ENCODE measurements around the gene SOCS7. TPM values are rescaled to one million over a fixed set of nuclear protein-coding genes. Genes with fewer than 3 reads are reported as not detected.

SOCS7 gene
- total RNA-seq, 1 donor from 2014 or later = 17.8 TPM

DNA sequence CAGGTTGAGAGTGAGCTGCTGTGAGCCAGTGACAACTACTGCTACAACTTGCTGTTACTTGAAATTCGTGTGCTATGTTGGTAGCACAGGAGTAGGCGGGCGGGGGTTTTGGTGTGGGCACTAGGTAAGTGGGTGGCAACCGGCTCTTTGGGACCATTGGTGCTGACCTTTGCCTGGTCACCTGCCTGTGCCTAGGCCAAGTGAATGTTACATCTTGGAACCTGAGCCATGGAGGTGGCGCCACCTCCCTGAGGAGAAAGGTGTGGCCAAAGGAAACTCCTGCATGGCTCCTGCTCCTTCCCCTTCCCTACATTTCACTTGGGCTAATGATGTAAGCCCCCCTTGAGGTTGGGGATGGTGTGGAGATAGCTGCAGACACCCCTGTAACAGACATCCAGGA lies 51.3 kb downstream of the SOCS7 start:
- H3K4me3 Mint-ChIP-seq = no peak overlapping the region
- H3K36me3 Mint-ChIP-seq = peaks cover 22% of the 10 kb centered on the region
- no peak overlapping the region for H3K27ac ChIP-seq
- no peak for TF ChIP-seq EZH2 (IDR thresholded peaks at IDR 0.05)
- TF ChIP-seq, protein P1, sequence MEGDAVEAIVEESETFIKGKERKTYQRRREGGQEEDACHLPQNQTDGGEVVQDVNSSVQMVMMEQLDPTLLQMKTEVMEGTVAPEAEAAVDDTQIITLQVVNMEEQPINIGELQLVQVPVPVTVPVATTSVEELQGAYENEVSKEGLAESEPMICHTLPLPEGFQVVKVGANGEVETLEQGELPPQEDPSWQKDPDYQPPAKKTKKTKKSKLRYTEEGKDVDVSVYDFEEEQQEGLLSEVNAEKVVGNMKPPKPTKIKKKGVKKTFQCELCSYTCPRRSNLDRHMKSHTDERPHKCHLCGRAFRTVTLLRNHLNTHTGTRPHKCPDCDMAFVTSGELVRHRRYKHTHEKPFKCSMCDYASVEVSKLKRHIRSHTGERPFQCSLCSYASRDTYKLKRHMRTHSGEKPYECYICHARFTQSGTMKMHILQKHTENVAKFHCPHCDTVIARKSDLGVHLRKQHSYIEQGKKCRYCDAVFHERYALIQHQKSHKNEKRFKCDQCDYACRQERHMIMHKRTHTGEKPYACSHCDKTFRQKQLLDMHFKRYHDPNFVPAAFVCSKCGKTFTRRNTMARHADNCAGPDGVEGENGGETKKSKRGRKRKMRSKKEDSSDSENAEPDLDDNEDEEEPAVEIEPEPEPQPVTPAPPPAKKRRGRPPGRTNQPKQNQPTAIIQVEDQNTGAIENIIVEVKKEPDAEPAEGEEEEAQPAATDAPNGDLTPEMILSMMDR (IDR thresholded peaks at IDR 0.05) = peak; percentile 17
- H3K36me3 ChIP-seq = no peaks in the 10 kb centered on the region
- no peak overlapping the region for H2AFZ ChIP-seq (replicated peaks)
- peaks cover 4% of the 10 kb centered on the region for H3K27me3 Mint-ChIP-seq (ENCODE audit: insufficient read depth, low read depth)
- peaks cover 4% of the 10 kb centered on the region for H3K4me1 Mint-ChIP-seq
- H3K27me3 ChIP-seq = no peaks in the 10 kb centered on the region
- H3K4me1 ChIP-seq = peaks cover 6% of the 10 kb centered on the region
- peaks cover 6% of the 10 kb centered on the region for H4K20me1 ChIP-seq (ENCODE audit: low read depth)
- H3K9me3 ChIP-seq (ENCODE audit: low read depth) = no peaks in the 10 kb centered on the region
- H3K79me2 ChIP-seq (ENCODE audit: low read depth) = no peaks in the 10 kb centered on the region
- H3K4me2 ChIP-seq = no peak overlapping the region
- H3K27ac Mint-ChIP-seq = no peak overlapping the region
- H3F3A ChIP-seq (ENCODE audit: low read depth) = peaks cover 10% of the 10 kb centered on the region
- no peaks in the 10 kb centered on the region for H3K9me3 Mint-ChIP-seq
- DNase-seq (ENCODE audit: low spot score) = no peak
- no peak overlapping the region for H3K4me3 ChIP-seq
- no peak overlapping the region for H3K9ac ChIP-seq

GRCh38 chr17:38403491-38403890 lies 51.8 kb downstream of the SOCS7 start:
- Mint-ChIP-seq H3K9me3 (no peaks in the 10 kb centered on the region), H3K27me3 (ENCODE audit: insufficient read depth, low read depth) (peaks cover 4% of the 10 kb centered on the region), H3K36me3 (peaks cover 22% of the 10 kb centered on the region), H3K27ac (no peak overlapping the region), H3K4me3 (no peak overlapping the region), H3K4me1 (peaks cover 4% of the 10 kb centered on the region)
- Histone ChIP-seq H3K36me3 (no peaks in the 10 kb centered on the region), H3K9ac (no peak overlapping the region), H3K4me3 (no peak overlapping the region), H4K20me1 (ENCODE audit: low read depth) (peaks cover 6% of the 10 kb centered on the region), H3K4me1 (peaks cover 6% of the 10 kb centered on the region), H3F3A (ENCODE audit: low read depth) (peaks cover 10% of the 10 kb centered on the region), H3K79me2 (ENCODE audit: low read depth) (no peaks in the 10 kb centered on the region), H3K27ac (no peak overlapping the region), H2AFZ (replicated peaks) (no peak overlapping the region), H3K9me3 (ENCODE audit: low read depth) (no peaks in the 10 kb centered on the region), H3K27me3 (no peaks in the 10 kb centered on the region), H3K4me2 (no peak overlapping the region)
- TF ChIP-seq EZH2 (IDR thresholded peaks at IDR 0.05) = no peak
- no peak for TF ChIP-seq EZH2phosphoT487 (IDR thresholded peaks at IDR 0.05)
- TF ChIP-seq, protein P1 (IDR thresholded peaks at IDR 0.05) = no peak
- peak; percentile 42 for DNase-seq (ENCODE audit: low spot score)

GRCh38 chr17:38404174-38404943 lies 52.7 kb downstream of the SOCS7 start:
- Histone ChIP-seq H3K4me1 (peaks cover 6% of the 10 kb centered on the region), H3K27ac (no peak overlapping the region), H2AFZ (replicated peaks) (no peak overlapping the region), H3K9me3 (ENCODE audit: low read depth) (no peaks in the 10 kb centered on the region), H3K27me3 (no peaks in the 10 kb centered on the region), H3K4me3 (no peak overlapping the region), H4K20me1 (ENCODE audit: low read depth) (peaks cover 6% of the 10 kb centered on the region), H3K36me3 (no peaks in the 10 kb centered on the region), H3K79me2 (ENCODE audit: low read depth) (no peaks in the 10 kb centered on the region), H3K4me2 (no peak overlapping the region), H3K9ac (no peak overlapping the region), H3F3A (ENCODE audit: low read depth) (peaks cover 10% of the 10 kb centered on the region)
- peaks cover 4% of the 10 kb centered on the region for H3K27me3 Mint-ChIP-seq (ENCODE audit: insufficient read depth, low read depth)
- peaks cover 4% of the 10 kb centered on the region for H3K4me1 Mint-ChIP-seq
- DNase-seq (ENCODE audit: low spot score) = no peak
- no peak overlapping the region for H3K27ac Mint-ChIP-seq
- no peaks in the 10 kb centered on the region for H3K9me3 Mint-ChIP-seq
- H3K36me3 Mint-ChIP-seq = peaks cover 19% of the 10 kb centered on the region
- TF ChIP-seq EZH2phosphoT487 (IDR thresholded peaks at IDR 0.05) (no peak), EZH2 (IDR thresholded peaks at IDR 0.05) (no peak)
- no peak overlapping the region for H3K4me3 Mint-ChIP-seq

DNA sequence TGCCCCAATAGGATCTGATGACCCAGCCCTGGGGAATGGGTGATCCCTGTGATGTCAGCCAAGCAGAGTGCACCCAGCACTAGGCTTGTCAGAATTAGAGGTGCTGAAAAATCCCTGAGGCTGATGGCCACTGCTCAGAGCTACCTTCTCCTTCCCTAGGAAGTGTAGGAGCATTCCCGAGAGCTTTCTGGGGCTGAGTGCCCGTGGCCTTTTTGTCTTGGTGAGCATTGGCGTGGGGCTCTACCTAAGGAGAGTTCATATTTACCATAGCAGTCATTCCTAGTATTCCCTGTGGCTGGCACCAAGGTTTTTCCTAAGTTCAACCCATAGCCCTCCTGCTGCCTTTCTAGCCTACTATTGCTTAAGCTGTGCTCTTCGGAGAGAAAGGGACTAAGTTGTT lies 54.0 kb downstream of the SOCS7 start:
- Mint-ChIP-seq H3K9me3 (no peaks in the 10 kb centered on the region), H3K4me3 (no peak overlapping the region)
- H3K9me3 ChIP-seq (ENCODE audit: low read depth) = no peaks in the 10 kb centered on the region

More for the DNA sequence above, 54.0 kb downstream of the SOCS7 start:
- Mint-ChIP-seq H3K36me3 (peaks cover 9% of the 10 kb centered on the region), H3K27ac (no peak overlapping the region), H3K27me3 (ENCODE audit: insufficient read depth, low read depth) (peaks cover 4% of the 10 kb centered on the region), H3K4me1 (peaks cover 4% of the 10 kb centered on the region)
- TF ChIP-seq EZH2 (IDR thresholded peaks at IDR 0.05) = no peak
- TF ChIP-seq EZH2phosphoT487 (IDR thresholded peaks at IDR 0.05) = no peak
- TF ChIP-seq, protein P1 (IDR thresholded peaks at IDR 0.05) = no peak
- no peaks in the 10 kb centered on the region for H3K27me3 ChIP-seq
- no peak overlapping the region for H2AFZ ChIP-seq (replicated peaks)
- DNase-seq (ENCODE audit: low spot score) = no peak
- H3K4me1 ChIP-seq = peaks cover 6% of the 10 kb centered on the region
- H3F3A ChIP-seq (ENCODE audit: low read depth) = peaks cover 10% of the 10 kb centered on the region
- no peak overlapping the region for H3K27ac ChIP-seq
- no peak overlapping the region for H3K4me3 ChIP-seq
- H4K20me1 ChIP-seq (ENCODE audit: low read depth) = peaks cover 6% of the 10 kb centered on the region
- no peaks in the 10 kb centered on the region for H3K36me3 ChIP-seq
- H3K79me2 ChIP-seq (ENCODE audit: low read depth) = no peaks in the 10 kb centered on the region
- no peak overlapping the region for H3K4me2 ChIP-seq
- no peak overlapping the region for H3K9ac ChIP-seq

All from neural progenitor cell (in vitro differentiated cells).